NCI-H1092 treated with DMSO at 0.1 percent for 48 hours (cell line): ENCODE results near the gene SEMA7A.

Source experiments
- DNase-seq: peaks from one replicate; lab custom pipeline; 2025; lab: John Stamatoyannopoulos, UW

The SEMA7A gene

DNA sequence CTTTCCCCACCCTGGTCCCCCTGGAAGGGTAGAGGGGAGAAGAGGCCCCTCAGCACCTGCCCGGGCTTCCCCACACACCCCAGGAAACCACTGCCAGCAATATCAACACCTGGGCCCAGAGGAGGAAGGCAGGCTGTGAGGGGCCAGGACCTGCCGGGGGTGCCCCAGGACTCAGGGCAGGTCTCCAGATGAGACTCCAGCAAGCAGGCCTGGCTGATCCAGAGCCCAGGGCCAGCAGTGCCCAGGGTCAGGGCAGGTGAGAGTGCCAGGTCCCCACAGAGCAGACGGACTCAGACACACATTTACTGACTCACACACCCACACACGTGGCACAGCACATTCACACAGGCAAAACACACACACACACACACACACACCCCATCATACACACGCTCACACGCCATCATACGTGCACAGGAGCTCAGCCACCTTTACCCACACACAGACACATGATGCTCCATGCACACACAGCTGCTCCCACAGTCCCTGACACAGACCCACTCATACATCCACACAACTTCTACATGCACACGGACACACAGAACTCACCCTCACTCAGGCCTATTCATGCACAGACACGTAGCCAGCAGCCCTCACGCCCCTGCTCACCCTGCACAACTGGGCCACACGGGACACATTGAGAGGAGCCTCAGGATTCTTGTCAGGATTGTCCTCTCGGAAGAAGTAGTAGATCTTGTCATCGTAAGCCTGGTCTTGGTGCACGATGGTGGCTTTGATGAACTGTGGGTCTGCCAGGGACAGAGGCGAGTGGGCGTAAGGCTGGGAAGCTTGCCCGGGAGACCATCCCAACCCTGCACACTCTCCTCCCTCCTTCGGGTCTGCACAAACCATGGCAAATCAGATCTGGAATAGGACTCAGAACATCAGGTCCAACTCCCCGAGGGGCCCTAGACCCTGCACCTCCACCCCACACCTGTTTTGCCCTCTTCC is 17.5 kb downstream of the SEMA7A start:
- no peak for DNase-seq

DNA sequence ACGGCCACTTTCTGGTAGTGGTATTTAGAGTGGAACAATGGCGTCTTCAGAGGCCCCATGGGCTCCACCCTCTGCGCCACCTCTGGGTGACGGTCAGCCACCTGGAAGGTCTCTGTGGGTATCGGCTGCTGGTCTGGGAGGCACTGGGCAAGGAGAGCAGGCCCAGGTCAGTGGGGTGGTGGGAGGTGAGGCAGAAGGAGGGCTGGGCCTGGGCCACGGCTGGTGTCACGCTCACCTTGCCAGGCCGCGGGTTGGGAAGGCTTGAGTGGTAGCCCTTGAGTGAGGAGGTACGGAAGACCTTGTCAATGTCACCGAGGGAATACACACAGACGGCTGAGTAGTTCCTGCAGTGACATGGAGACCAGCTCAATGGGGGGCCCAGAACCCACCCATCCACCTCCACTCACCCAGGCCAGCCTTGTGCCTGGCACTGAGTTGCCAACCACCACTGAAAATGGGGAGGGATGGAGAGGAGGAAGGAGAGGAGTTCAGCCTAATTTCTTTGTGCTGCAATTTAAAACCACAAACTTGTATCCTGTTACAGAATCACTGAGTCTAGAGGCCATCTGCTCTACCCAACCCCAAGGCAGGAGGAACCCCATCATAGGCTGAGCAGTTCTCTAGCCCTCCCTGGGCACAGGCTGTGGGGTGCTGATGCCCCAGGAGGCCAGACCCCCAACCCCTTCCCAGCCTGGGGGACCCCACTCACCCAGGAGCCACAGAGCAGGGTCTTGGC is 19.0 kb downstream of the SEMA7A start:
- DNase-seq, result no peak

DNA sequence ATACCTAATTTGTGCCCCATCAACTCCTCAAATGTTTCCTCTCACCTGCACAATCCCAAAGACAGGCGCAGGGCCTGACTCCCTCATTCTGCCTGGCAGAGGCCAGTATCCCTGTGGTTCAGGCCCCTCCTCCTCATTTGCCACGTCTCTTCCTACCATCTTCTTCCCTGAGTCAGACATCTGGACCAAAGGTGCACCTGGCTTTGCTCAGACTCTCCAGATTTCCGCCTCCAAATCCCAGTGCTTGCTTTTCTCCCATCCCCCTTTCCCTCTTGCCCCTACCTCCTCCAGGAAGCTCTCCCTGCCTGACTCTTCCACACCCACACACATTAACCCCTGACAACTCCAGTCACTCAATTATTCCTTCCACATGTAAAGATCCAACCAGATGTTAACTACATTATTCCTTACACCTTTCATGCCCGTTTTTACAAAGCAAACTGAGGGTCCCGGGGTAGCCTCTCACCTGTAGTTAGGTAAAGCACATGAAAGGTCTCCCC is 19.6 kb downstream of the SEMA7A start:
- no peak for DNase-seq

DNA sequence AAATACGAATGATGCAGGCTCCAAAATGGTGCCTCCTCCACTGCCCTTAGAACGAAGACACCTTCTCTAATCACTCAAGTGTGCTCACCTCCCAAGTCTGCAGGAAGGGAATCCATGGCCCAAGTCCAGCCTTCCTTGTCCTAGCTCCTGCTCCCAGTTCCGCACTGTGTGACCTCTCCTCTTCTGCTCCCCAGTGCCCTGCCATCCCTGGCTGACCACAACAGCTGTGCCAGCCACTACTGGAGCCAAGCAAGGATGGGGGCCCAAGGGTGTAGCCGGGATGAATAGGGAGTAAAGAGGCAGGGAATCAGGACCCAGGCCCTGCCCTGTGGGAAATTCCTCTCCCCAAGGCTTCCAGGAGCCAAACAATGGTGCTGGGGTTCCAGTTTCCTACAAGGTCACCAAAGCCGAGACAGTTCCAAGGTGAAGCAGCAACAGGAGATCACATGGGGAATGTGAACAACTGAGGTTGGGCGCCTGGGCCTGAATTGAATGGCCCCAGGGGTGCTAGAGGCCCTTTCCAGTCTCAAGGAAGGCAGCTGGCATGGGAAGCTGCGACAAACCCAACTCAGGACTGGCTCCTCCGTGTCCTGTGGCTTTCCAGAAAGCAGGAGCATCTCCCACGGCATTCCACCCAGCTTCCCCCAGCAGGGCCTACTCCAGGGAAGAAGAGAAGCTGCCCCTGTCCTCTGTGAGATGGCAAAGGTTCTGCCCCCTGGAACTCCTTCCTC is 20.2 kb downstream of the SEMA7A start:
- no peak for DNase-seq

DNA sequence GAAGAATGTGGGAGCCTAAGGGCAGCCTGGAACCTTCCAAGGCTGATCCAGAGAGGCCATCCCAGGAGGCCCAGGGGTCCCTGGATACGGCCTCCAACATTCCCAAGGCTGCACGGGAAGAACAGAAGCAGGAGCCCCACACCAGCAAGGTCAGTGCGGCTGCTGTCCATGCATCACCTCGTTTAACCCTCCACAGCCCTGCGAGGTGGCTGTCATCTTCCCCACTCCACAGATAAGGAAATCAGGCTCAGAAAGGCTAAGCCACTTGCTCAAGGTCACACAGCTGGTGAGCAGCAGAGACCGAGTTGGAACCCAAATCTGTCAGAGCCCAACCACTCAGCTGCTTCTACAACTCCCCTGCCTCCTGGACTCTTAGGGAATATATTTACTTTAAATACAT is 21.6 kb downstream of the SEMA7A start:
- no peak for DNase-seq

DNA sequence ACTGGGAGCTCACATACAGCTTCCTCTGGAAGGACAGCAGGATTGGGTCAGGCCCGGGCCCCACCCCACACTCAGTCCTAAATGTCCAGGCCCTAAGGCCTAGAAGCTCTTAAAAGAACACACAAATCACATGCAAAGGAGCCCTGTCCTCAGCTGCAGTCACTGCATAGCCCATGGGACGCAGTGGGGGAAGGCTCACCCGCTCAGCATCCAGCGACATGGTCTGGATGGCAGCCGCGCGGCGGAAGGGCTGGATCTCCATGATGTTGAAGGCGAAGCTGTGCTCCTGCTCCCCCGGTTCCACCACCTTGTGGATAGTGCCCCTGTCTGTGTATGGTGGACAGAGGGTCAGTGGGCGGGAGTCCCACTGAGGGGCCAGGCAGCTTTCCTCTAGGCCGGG is 22.1 kb downstream of the SEMA7A start:
- DNase-seq, result no peak

DNA sequence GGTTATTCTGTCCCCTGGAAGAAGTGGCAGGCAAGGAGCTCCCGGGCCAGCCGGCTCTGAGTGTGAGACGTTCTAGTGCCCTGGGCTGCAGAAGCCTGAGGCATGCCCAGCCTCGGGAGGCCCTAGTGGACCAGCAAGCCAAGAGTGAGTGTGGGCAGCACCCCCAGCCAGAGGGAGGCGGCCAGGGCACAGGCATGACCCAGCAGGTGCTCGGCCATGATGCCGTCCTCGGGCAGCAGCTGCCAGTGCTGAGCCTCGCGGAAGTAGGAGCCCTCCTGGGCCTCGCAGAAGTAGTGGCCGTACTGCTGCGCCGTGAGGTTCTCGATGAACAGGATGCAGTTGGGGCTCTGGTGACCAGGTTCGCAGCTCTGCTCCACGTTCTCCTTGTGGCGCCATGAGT is 23.3 kb downstream of the SEMA7A start:
- no peak for DNase-seq

DNA sequence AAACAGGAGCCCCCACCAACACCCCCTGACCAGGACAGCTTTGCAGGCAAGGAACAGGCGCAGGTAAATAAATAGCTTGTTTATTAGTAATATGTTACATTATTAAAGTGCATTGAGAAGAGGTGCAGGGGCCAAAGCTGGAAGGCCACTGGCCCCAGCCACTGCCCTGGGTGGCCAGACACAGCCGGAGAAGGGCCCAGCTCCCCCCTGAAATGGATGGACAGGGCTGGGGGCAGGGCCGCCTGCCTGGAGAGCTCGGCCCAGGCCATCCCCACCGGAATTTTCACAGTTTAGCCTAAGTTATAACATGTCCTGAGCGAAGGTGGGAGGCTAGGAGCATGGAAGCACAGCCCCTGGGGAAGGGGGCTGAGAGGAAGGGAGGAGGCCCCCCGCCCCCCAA is 24.5 kb downstream of the SEMA7A start:
- DNase-seq, result no peak

DNA sequence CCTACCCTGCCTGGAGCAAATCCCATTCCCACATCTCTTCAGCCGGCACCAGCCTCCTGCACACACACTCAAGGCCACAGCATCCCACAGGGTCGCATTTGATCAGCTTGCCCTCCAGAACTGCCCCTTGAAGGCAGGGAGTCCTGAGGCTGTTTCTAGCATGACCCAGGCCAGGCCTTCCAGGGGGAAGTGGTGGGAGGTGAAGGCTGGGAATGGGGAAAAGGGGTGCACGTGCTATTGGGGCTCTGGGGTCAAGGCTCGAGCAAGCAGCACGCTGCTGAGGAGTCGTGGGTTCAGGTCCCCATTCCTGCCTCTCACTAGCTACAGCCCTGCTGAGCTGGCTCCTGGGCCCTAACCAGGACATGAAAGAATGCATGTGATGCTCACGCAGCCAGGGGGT is 24.9 kb downstream of the SEMA7A start:
- no peak for DNase-seq

DNA sequence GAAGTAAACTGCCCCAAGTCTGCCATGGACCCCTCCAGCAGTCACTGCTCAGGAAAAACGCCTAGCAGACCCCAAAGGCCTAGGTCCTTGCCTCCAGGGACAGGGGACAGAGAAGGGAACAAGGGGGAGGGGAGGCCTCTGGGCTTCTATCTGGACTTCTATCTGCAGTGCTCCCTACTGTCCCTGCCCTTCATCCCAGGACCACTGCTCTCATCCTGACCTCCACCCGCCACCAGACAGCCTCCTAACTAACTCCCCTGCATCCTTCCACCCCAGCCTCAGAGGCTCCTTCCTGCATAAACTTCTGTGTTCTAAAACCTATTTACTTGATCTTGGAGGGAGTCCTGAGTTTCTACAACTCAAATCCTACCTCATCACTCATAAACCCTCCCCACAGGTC is 25.4 kb downstream of the SEMA7A start:
- DNase-seq, result no peak

DNA sequence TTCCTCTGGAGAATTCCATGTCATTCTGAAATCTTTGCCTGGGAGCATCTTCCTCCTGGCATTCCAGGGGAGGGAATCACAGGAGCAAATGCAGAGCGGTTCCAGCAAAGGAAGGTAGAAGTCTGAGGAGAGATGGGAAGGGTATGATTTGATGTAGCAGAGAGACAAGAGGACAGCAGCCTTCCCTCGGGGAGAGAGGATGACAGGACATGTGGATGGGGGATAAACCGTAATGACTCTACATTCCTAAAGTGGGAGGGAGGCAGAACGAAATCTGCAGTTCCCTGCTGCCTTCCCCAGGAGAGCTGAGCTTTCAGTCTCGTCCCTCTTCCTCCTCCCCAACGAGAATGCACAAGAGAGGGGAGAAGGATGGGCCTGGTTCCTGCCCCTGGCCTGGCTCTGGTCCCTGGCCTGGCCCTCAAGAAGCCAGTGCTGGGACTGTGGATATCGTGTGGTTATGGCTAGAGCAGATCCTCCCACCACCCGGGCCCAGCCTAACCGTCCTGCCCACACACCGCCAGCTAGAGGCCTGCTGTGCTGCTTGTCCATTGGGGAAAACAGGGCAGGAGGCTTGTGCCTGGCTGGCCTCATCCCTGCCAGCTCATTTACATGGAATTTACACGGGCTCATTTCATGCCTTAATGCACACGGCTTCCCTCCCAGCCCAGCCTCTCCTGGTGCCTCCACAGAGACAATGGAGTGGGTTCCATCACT is 26.6 kb downstream of the SEMA7A start:
- no peak for DNase-seq

DNA sequence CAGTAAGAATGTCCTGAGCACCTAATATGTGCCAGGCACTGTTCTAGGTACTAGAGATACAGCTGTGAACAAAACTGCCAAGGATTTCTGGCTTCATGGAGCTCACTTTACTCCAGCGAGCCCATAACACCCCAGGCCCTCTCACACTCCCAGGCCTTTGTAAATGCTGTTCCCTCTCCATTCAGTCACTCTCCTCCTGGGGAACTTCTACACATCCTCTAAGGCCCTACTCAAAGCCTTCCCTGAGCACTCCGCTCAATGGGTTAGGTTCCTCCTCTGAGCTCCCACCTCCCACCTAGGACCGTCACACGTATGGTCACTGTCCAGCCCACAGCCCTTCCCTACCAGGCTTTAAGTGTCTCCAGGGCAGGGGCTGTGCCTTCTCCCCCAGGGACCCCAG is 27.2 kb downstream of the SEMA7A start:
- no peak for DNase-seq

DNA sequence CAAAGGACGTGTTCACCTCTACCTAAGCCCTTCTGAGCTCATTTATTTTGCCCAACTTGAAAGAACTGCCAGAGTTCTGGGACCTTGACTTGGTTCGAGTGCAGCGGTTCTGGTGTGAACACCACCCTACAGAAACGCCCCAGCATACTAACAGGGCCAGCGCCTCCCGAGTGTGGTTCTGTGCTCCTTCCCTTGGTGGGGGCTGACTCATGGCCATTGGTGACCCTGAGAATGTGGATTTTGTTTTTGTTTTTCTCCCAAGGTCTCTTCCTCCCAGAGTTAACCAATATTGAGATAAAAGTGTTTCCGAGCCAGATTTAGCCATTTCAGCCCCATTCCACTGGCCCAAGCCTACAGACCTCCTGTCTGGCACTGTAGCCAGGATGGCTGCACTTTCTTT is 27.9 kb downstream of the SEMA7A start:
- no peak for DNase-seq

DNA sequence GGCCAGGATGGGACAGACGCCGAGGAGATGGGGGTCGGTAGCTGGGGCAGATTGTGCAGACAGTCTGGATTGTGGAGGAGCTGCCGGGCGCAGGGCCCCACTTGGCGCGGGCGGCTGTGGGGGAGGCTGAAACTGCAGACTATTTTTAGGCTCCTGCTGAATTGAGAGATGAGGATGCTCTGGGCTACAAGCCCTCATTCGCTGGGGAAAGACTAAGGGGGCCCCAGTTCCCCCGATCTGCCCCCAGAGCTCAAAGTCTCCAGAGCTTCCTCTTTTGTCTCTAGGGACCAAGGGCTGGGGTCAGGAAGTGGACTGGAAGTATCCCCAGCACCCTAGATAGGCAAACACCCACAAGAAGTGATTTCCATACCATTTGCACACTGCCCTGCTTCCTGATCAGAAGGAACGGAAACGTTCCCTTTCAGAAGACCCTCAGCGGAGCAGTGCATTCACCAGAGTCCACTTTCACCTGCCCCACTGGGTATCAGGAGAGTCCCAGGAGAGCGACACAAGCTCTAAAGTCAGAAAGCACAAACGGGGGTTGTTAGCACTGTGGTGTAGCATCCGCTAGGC is 29.7 kb downstream of the SEMA7A start:
- DNase-seq, result no peak

DNA sequence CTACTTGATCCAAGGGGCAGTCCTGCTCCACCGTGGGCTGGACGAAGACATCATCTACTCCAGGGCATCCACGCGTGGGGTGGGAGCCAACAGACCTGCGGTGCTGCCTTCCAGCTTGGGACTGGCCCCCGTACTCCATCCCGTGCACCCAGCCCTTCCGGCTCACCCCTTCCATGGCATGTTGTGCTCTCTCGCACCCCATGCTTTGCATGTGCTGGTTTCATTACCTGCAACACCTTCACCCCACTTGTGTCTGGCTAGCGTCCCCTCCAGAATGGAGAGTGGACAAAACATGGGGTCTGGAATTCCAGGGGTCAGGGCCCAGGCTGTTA is 30.2 kb downstream of the SEMA7A start:
- no peak for DNase-seq

DNA sequence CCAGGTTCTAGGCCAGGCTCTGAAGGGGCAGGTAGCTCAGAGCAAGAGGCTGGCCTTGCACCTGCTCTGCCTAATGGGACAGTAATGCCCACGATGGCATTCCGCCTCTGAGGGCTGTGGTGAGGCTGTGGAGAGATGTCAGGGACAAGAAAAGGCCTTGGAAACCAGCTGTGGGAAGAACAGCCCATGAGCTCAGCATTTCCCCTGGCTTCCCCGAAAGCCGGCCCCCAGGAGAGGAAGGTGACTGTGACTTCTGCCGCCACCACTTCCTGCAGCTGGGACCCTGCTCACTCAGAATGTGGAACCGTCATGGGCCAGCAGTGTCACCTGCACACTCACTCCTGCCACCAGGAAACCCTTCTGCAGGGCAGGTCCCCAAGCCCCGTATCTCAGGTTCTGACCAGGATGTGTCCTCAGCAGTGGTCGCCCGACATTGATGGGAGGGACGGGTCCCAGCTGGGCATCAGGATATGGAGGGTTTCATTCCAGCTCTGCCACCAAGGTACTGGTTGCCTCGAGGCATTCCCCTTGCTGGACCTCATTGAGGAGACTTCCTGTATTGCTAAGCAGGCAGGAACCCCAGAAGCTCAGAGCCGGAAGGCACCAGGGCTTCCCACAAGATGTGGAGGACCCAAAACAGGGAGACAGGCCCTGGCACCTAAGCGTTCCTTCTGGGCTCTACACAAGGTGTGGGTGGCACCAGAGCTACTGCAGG is 30.7 kb downstream of the SEMA7A start:
- no peak for DNase-seq

DNA sequence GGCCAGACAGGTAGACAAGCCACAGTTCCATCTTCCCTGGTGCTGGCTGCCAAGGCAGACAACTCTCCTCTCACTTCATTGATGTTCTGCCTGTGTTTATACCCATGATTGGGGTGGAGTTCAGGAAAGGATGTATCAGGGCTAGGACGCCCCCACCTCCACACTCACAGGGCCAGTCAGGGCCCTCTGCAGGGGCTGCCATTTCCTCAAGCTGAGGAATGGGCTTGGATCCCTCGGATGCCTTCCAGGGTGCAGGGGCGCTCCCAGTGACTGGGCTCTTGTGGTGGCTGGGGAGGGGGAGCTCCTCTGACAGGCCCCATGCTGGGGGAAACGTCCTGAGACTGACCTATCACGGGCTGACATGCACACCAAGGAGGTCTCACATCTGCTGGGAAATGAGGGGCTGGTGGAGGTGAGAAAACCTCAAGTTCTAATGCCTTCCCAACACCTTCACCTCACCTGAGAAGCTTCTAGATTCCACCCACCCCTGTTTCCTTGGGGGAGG is 31.4 kb downstream of the SEMA7A start:
- no peak for DNase-seq

DNA sequence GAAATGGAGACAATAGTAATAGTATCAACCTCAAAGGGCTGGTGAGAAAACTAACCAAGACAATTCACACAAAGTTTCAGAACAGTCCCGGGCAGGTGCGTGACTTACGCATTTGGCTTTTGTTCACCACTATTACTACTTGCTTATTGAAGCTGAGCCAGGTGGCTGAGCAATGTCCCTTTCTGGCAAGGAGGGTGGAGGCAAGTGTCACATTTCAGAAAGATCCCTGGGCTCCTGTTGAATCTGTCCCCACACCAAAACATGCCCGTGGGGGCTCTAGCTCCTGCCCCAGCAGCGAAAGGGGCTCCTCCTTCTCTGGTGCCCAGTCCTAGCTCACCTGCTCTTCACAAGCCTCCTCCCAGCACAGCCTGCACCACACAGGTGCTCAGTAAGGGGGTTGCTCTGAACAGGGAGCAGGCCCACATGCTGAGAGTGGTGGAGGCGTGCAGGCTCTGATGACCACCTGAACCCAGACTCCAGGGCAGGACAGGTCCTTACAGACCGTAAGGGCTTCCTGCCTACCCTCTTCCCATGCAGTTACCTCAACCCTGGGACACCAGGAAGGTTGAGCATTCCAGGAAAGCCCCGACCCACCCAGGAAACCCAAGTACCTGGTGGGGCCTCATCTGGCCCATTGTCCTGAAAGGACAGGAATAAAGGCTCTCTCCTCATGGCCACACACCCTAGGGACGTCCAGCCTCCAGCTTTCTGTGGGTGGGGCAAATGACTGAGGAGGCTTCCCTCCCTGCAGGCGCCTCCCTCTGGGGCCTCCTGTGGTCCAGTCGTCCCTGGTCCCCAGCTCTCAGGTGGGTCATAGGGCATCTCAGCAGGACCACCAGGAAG is 32.6 kb downstream of the SEMA7A start:
- DNase-seq, result no peak

DNA sequence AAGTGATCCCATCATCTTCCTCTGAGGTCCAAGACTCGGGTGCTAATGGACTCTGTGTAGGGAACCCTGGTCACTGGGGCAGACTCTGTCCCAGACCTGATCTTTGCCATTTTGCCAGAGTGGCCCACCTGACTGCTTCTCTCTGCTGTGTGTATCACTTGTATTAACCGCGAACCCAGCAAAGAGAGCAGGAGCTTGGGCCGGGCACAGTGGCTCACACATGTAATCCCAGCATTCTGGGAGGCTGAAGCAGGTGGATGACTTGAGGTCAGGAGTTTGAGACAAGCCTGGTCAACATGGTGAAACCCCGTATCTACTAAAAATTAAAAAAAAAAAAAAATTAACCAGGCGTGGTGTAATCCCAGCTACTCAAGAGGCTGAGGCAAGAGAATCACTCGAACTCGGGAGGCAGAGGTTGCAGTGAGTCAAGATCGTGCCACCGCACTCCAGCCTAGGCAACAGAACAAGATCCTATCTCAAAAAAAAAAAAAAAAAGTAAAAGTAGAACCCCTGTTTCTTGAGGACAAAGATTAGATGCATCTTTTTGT is 33.4 kb downstream of the SEMA7A start:
- DNase-seq, result no peak
